GM19397 (cell line): Measurements from ENCODE around the gene FUOM.

ENCODE experiments used
- ATAC-seq: cut with Tn5 transposase; IDR thresholded peaks from one replicate; pipeline ENCODE4 v1.9.1; 2021; ENCODE audit warnings: mild to moderate bottlenecking, moderate library complexity; ENCODE audit not compliant: unreplicated experiment

The FUOM gene

GRCh38 chr10:133353202-133353959 lies 4.4 kb downstream of the FUOM start:
- ATAC-seq = no peak

GRCh38 chr10:133351408-133352318 lies 6.2 kb downstream of the FUOM start:
- ATAC-seq = no peak

- no peak for ATAC-seq
These were observed 6.9 kb downstream of the FUOM start for GRCh38 chr10:133350950-133351329.

- ATAC-seq = no peak
These were observed 7.4 kb downstream of the FUOM start for GRCh38 chr10:133350283-133350949.

- ATAC-seq = no peak
These were observed 8.2 kb downstream of the FUOM start for GRCh38 chr10:133349577-133350011.

GRCh38 chr10:133349160-133349568 lies 8.7 kb downstream of the FUOM start:
- no peak for ATAC-seq

GRCh38 chr10:133347710-133348517 lies 9.9 kb downstream of the FUOM start:
- ATAC-seq = no peak

GRCh38 chr10:133346413-133346812 lies 11.4 kb downstream of the FUOM start:
- no peak for ATAC-seq

- ATAC-seq = no peak
These were observed 13.6 kb downstream of the FUOM start for GRCh38 chr10:133344236-133344635.

- ATAC-seq = no peak
These were observed 14.3 kb downstream of the FUOM start for GRCh38 chr10:133343558-133343957.

- no peak for ATAC-seq
These were observed 14.9 kb downstream of the FUOM start for GRCh38 chr10:133342942-133343341.

GRCh38 chr10:133341983-133342382 lies 15.8 kb downstream of the FUOM start:
- no peak for ATAC-seq

- ATAC-seq = no peak
These were observed 18.0 kb downstream of the FUOM start for GRCh38 chr10:133339708-133340380.

- no peak for ATAC-seq
These were observed 19.4 kb downstream of the FUOM start for GRCh38 chr10:133338080-133339071.

- no peak for ATAC-seq
These were observed 20.5 kb downstream of the FUOM start for GRCh38 chr10:133337370-133337725.

GRCh38 chr10:133336577-133337369 lies 21.0 kb downstream of the FUOM start, which contains the start of gene CALY:
Gene CALY (minus strand): TSS chr10:133336896. CDS start chr10:133328989, 7,907 bp downstream.
- no peak for ATAC-seq

GRCh38 chr10:133336118-133336576 lies 21.7 kb downstream of the FUOM start:
- no peak for ATAC-seq
